HepG2 (cell line): ENCODE results near the gene ATR. TPM values are rescaled to one million over a fixed set of nuclear protein-coding genes. Genes with fewer than 3 reads are reported as not detected.
A peak's percentile ranks its signal among the peaks of the same experiment; 100 is the strongest.

Source experiments
- ATAC-seq: fragments of 200-7000 bp; cut with Tn5 transposase; 3 replicates; pipeline ENCODE4 v1.9.1; 2020; ENCODE audit warnings: mild to moderate bottlenecking, moderate library complexity
- BruUV-seq: library from RNA; stranded (reverse); fragments of 400-500 nt; replicated peaks from 2 replicates; lab custom pipeline; 2021; lab: Mats Ljungman, UMichigan
- CTCF ChIA-PET: fragments of 300-600 bp; formaldehyde crosslinking; extraction: SDS; loops from one replicate; lab custom pipeline; 2021; ENCODE audit warnings: low total read pairs, inconsistent platforms, low intra/inter-chr PET ratio; lab: Yijun Ruan, JAX
- POLR2A ChIA-PET: fragments of 350-600 bp; sonication (Branson Sonifier 250); formaldehyde crosslinking; loops from one replicate; lab custom pipeline; 2020; ENCODE audit warnings: antibody characterized with exemption, inconsistent platforms; lab: Yijun Ruan, JAX
- DNase-seq: peaks from one replicate; pipeline ENCODE4 v3.0.0-alpha.2; 2015; ENCODE audit warnings: low spot score
- FAIRE-seq: peaks from 3 replicates; lab custom pipeline; 2011; peaks lifted over from hg19 to GRCh38; lab: Jason Lieb, UNC
- H2AFZ ChIP-seq: one replicate; pipeline ENCODE4 v1.6.1; 2011; ENCODE audit warnings: low read length, inconsistent platforms
- H3K27ac ChIP-seq: fragments of 300-600 bp; 3 replicates; pipeline ENCODE4 v1.8.0; 2011; ENCODE audit warnings: mixed run types, mild to moderate bottlenecking, mixed read lengths, low read length, inconsistent platforms; ENCODE audit not compliant: insufficient read depth; ENCODE audit errors: extremely low read length
- H3K27me3 ChIP-seq, 2 experiments: fragments of 200-600 bp in 1 of 2; 2 replicates in 1 of 2; 3 replicates in 1 of 2; pipeline versions ENCODE4 v1.6.0 to v1.8.0; 2011; ENCODE audit warnings: low read length in 2 of 2, mild to moderate bottlenecking in 2 of 2, moderate library complexity in 2 of 2, inconsistent platforms in 1 of 2; ENCODE audit not compliant: insufficient read depth in 2 of 2, control insufficient read depth in 1 of 2
- H3K36me3 ChIP-seq, 2 experiments: fragments of 200-600 bp in 1 of 2; replicated peaks in 1 of 2; 2 replicates in 1 of 2; 3 replicates in 1 of 2; pipeline versions ENCODE4 v1.5.1 to v1.8.0; 2011; ENCODE audit warnings: low read length in 2 of 2, inconsistent platforms in 1 of 2; ENCODE audit not compliant: insufficient read depth in 2 of 2, control insufficient read depth in 1 of 2
- H3K4me1 ChIP-seq: 2 replicates; pipeline ENCODE4 v1.5.1; 2012; ENCODE audit warnings: low read length, inconsistent platforms; ENCODE audit not compliant: insufficient read depth
- H3K4me2 ChIP-seq: 2 replicates; pipeline ENCODE4 v1.6.0; 2011; ENCODE audit warnings: low read depth, low read length, inconsistent platforms
- H3K4me3 ChIP-seq, 3 experiments: fragments of 200-600 bp in 1 of 3; sonication (generic), shearing (Covaris generic) in 1 of 3; replicated peaks in 1 of 3; 2 replicates each; pipeline ENCODE4 v1.5.1; 2011 to 2016; ENCODE audit warnings: low read length in 3 of 3, inconsistent platforms in 2 of 3, low read depth in 2 of 3, mild to moderate bottlenecking in 2 of 3, control low read depth in 1 of 3, mixed read lengths in 1 of 3; ENCODE audit not compliant: insufficient read depth in 1 of 3
- H3K79me2 ChIP-seq: one replicate; pipeline ENCODE4 v1.6.1; 2011; ENCODE audit warnings: low read length, inconsistent platforms; ENCODE audit not compliant: insufficient read depth
- H3K9ac ChIP-seq: 2 replicates; pipeline ENCODE4 v1.6.0; 2011; ENCODE audit warnings: mild to moderate bottlenecking, low read depth, low read length, inconsistent platforms; ENCODE audit not compliant: insufficient read depth
- H3K9me3 ChIP-seq: 2 replicates; pipeline ENCODE4 v1.5.1; 2012; ENCODE audit warnings: mild to moderate bottlenecking, low read length
- H4K20me1 ChIP-seq: 2 replicates; pipeline ENCODE4 v1.6.0; 2011; ENCODE audit warnings: inconsistent platforms, mild to moderate bottlenecking, low read length, moderate library complexity; ENCODE audit not compliant: insufficient read depth
- AHR ChIP-seq: IDR thresholded peaks from 2 replicates; pipeline ENCODE4 v1.6.1; 2018; ENCODE audit warnings: missing genetic modification reagents, missing compliant biosample characterization
- GMEB2 ChIP-seq: IDR thresholded peaks from 2 replicates; pipeline ENCODE4 v1.6.1; 2016; ENCODE audit warnings: missing biosample characterization, missing genetic modification reagents, low read depth
- GZF1 ChIP-seq: sonication (generic); formaldehyde crosslinking; IDR thresholded peaks from 2 replicates; pipeline ENCODE4 v1.5.1; 2020; ENCODE audit warnings: mild to moderate bottlenecking, missing genetic modification reagents
- KDM5B ChIP-seq: sonication (generic); formaldehyde crosslinking; IDR thresholded peaks from 2 replicates; pipeline ENCODE4 v1.4.0; 2020; ENCODE audit warnings: missing genetic modification reagents, mild to moderate bottlenecking, borderline replicate concordance
- MAFF ChIP-seq: IDR thresholded peaks from 2 replicates; pipeline ENCODE4 v1.6.1; 2011; ENCODE audit warnings: low read depth, low read length, improper control_type of control experiment
- MAFK ChIP-seq, 2 experiments: IDR thresholded peaks in 1 of 2; conservative IDR thresholded peaks in 1 of 2; 2 replicates each; pipeline ENCODE4 v1.6.1; 2011; ENCODE audit warnings: improper control_type of control experiment in 2 of 2, low read length in 2 of 2
- NR2C2 ChIP-seq: sonication (generic); formaldehyde crosslinking; IDR thresholded peaks from 2 replicates; pipeline ENCODE4 v1.4.0; 2020; ENCODE audit warnings: missing genetic modification reagents, mild to moderate bottlenecking, moderate library complexity, borderline replicate concordance
- RFX3 ChIP-seq: IDR thresholded peaks from 2 replicates; pipeline ENCODE4 v1.6.1; 2016; ENCODE audit warnings: missing biosample characterization, missing genetic modification reagents
- RORA ChIP-seq: sonication (generic); formaldehyde crosslinking; IDR thresholded peaks from 2 replicates; pipeline ENCODE4 v1.5.0; 2020; ENCODE audit warnings: mild to moderate bottlenecking, missing genetic modification reagents, moderate library complexity
- SOX6 ChIP-seq, 2 experiments: fragments of 450-650 bp in 1 of 2; sonication (generic) in 1 of 2; formaldehyde crosslinking in 1 of 2; IDR thresholded peaks; 2 replicates each; pipeline versions ENCODE4 v1.4.0 to v1.6.1; 2017 to 2020; ENCODE audit warnings: antibody characterized with exemption in 1 of 2, mild to moderate bottlenecking in 1 of 2, missing genetic modification reagents in 1 of 2
- TCF7L2 ChIP-seq: IDR thresholded peaks from 2 replicates; pipeline ENCODE4 v1.6.1; 2011; ENCODE audit warnings: mild to moderate bottlenecking, low read depth, low read length, moderate library complexity
- ZBTB1 ChIP-seq: sonication (generic); formaldehyde crosslinking; IDR thresholded peaks from 2 replicates; pipeline ENCODE4 v1.4.0; 2020; ENCODE audit warnings: missing genetic modification reagents, borderline replicate concordance
- ZKSCAN8 ChIP-seq: IDR thresholded peaks from 2 replicates; pipeline ENCODE4 v1.6.1; 2016; ENCODE audit warnings: borderline replicate concordance, missing genetic modification reagents, missing compliant biosample characterization
- ZNF292 ChIP-seq: sonication (generic); formaldehyde crosslinking; IDR thresholded peaks from 2 replicates; pipeline ENCODE4 v1.8.1; 2022; ENCODE audit warnings: mild to moderate bottlenecking, low read depth, missing genetic modification reagents, borderline replicate concordance
- WGBS: methylation state at CpG from one replicate; pipeline ENCODE4 v1.1.6; 2017; ENCODE audit warnings: low lambda C conversion rate; 5-methylcytosine and 5-hydroxymethylcytosine counted together
- in situ Hi-C: cut with HindIII; loops from 2 replicates; pipeline ENCODE4 v1.10.0; 2017; ENCODE audit warnings: low pct_unique_long_range_greater_than_20kb; ENCODE audit not compliant: extremely low pct_ligation_motif_present
- intact Hi-C: fragments of 100-400 bp; cut with micrococcal nuclease; formaldehyde crosslinking; loops from one replicate; pipeline ENCODE4 v1.10.0; 2022; ENCODE audit not compliant: unreplicated experiment
- polyA plus RNA-seq, 8 experiments: library from polyadenylated mRNA; depleted of rRNA in 3 of 8; stranded (reverse) in 7 of 8; unstranded in 1 of 8; fragments of >200 nt; fragmentation: Illumina TruSeq in 4 of 8; extraction: Trizol in 4 of 8; gene quantifications; 2 replicates each; pipeline versions ENCODE4 v1.2.1 to v1.2.3, GENCODE V29; 2011 to 2016; ENCODE audit warnings: low read depth in 4 of 8, missing spikeins in 1 of 8, mixed read lengths in 1 of 8; ENCODE audit not compliant: insufficient read depth in 1 of 8
- total RNA-seq, 5 experiments: library from RNA; depleted of rRNA; stranded (reverse); fragments of >200 nt; fragmentation: Illumina TruSeq; extraction: Trizol; gene quantifications; 2 replicates each; pipeline ENCODE4 v1.2.3, GENCODE V29; 2016; ENCODE audit warnings: low read depth in 1 of 5
- TF ChIP-seq, protein P1 (sequence below): sonication (generic); formaldehyde crosslinking; IDR thresholded peaks from 2 replicates; pipeline ENCODE4 v1.9.0; 2021; ENCODE audit warnings: missing genetic modification reagents, borderline replicate concordance
- TF ChIP-seq, protein P2 (sequence below): sonication (generic); formaldehyde crosslinking; IDR thresholded peaks from 2 replicates; pipeline ENCODE4 v1.5.0; 2020; ENCODE audit warnings: missing genetic modification reagents
- TF ChIP-seq, protein P3 (sequence below): sonication (generic); formaldehyde crosslinking; IDR thresholded peaks from 2 replicates; pipeline ENCODE4 v1.4.0; 2020; ENCODE audit warnings: missing genetic modification reagents

The ATR gene
- total and polyA plus RNA-seq, 2 of the 13 experiments (the other 11 are each of a cell fraction or from before 2014, with no cell fraction given) = 6.6 to 17.0 TPM

DNA sequence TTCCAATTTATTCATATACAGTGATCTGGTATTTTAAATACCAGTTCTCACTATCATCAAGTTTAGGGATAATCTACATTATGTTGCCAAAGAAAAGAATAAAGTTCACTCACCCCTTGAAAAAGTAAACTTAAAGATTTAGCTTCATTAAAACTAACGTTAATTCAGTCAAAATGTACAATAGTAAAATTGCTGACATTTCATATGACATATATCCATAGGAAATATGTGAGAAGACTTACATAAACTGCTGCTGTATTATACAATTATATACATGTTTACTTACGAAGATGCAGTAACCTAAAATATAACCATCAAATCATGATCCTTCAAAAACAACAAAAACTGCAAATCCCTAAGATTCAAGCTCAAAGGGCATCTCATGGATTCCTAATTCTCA is 44.0 kb downstream of the ATR start:
- H3K4me3 ChIP-seq = no peak overlapping the region
- no peaks in the 10 kb centered on the region for H3K9me3 ChIP-seq
- in situ Hi-C loops = no loop called here
- CTCF ChIA-PET = no interaction called here
- no peak overlapping the region for H3K27ac ChIP-seq
- H3K4me1 ChIP-seq = no peaks in the 10 kb centered on the region; the same call in 1 of the 2 replicates
- FAIRE-seq (no peak), DNase-seq (no peak)
- WGBS = 99% methylated on average over 2 of the region's 2 CpGs
- H3K27me3 ChIP-seq = no peaks in the 10 kb centered on the region
- BruUV-seq = no TSS peak
- TF ChIP-seq KDM5B (CRISPR knock-in tag) (no peak), ZNF292 (CRISPR knock-in tag) (no peak), MAFF (peak; percentile 13; the same call in 1 of the 2 replicates), NR2C2 (no peak), SOX6 (IDR thresholded peaks at IDR 0.05) (no peak), SOX6 (CRISPR knock-in tag; IDR thresholded peaks at IDR 0.05) (no peak), AHR (CRISPR knock-in tag) (no peak), TCF7L2 (no peak), GMEB2 (no peak), ZKSCAN8 (CRISPR knock-in tag) (no peak), ZBTB1 (no peak), RFX3 (CRISPR knock-in tag) (no peak), MAFK (conservative IDR thresholded peaks at IDR 0.05 in 1 of 2, IDR thresholded peaks at IDR 0.05 in 1 of 2; ENCODE audit: low read length in 2 of 2) (peak; percentile 13 to 52; a peak in 2 of 4 replicates), RORA (CRISPR knock-in tag) (no peak), GZF1 (CRISPR knock-in tag) (no peak)
- TF ChIP-seq, protein P1, sequence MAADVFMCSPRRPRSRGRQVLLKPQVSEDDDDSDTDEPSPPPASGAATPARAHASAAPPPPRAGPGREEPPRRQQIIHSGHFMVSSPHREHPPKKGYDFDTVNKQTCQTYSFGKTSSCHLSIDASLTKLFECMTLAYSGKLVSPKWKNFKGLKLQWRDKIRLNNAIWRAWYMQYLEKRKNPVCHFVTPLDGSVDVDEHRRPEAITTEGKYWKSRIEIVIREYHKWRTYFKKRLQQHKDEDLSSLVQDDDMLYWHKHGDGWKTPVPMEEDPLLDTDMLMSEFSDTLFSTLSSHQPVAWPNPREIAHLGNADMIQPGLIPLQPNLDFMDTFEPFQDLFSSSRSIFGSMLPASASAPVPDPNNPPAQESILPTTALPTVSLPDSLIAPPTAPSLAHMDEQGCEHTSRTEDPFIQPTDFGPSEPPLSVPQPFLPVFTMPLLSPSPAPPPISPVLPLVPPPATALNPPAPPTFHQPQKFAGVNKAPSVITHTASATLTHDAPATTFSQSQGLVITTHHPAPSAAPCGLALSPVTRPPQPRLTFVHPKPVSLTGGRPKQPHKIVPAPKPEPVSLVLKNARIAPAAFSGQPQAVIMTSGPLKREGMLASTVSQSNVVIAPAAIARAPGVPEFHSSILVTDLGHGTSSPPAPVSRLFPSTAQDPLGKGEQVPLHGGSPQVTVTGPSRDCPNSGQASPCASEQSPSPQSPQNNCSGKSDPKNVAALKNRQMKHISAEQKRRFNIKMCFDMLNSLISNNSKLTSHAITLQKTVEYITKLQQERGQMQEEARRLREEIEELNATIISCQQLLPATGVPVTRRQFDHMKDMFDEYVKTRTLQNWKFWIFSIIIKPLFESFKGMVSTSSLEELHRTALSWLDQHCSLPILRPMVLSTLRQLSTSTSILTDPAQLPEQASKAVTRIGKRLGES (CRISPR knock-in tag) = no peak
- TF ChIP-seq, protein P2, sequence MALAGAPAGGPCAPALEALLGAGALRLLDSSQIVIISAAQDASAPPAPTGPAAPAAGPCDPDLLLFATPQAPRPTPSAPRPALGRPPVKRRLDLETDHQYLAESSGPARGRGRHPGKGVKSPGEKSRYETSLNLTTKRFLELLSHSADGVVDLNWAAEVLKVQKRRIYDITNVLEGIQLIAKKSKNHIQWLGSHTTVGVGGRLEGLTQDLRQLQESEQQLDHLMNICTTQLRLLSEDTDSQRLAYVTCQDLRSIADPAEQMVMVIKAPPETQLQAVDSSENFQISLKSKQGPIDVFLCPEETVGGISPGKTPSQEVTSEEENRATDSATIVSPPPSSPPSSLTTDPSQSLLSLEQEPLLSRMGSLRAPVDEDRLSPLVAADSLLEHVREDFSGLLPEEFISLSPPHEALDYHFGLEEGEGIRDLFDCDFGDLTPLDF (CRISPR knock-in tag) = no peak
- TF ChIP-seq, protein P3, sequence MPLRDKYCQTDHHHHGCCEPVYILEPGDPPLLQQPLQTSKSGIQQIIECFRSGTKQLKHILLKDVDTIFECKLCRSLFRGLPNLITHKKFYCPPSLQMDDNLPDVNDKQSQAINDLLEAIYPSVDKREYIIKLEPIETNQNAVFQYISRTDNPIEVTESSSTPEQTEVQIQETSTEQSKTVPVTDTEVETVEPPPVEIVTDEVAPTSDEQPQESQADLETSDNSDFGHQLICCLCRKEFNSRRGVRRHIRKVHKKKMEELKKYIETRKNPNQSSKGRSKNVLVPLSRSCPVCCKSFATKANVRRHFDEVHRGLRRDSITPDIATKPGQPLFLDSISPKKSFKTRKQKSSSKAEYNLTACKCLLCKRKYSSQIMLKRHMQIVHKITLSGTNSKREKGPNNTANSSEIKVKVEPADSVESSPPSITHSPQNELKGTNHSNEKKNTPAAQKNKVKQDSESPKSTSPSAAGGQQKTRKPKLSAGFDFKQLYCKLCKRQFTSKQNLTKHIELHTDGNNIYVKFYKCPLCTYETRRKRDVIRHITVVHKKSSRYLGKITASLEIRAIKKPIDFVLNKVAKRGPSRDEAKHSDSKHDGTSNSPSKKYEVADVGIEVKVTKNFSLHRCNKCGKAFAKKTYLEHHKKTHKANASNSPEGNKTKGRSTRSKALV (CRISPR knock-in tag) = no peak
- TF ChIP-seq, all 625 proteins: peak for 2
- H2AFZ ChIP-seq = no peak overlapping the region
- H3K79me2 ChIP-seq = no peaks in the 10 kb centered on the region
- intact Hi-C loops = no loop called here
- H3K4me2 ChIP-seq = no peak overlapping the region
- peaks cover 4 to 12% of the 10 kb centered on the region in 2 experiments; a peak in 3 of 5 replicates for H3K36me3 ChIP-seq
- H4K20me1 ChIP-seq = no peaks in the 10 kb centered on the region
- no peak for ATAC-seq
- POLR2A ChIA-PET = no interaction called here
- no peak overlapping the region for H3K9ac ChIP-seq
